GM23248 (cell line): ENCODE data around the gene CNTN3.

Experiments used
- EZH2 ChIP-seq: fragments of 200-600 bp; sonication (generic); IDR thresholded peaks from 2 replicates; pipeline ENCODE4 v1.6.1; 2018; ENCODE audit warnings: antibody characterized with exemption, mild to moderate bottlenecking; ENCODE audit not compliant: insufficient read depth, poor library complexity, severe bottlenecking
- EZH2phosphoT487 ChIP-seq: fragments of 200-600 bp; sonication (generic); IDR thresholded peaks from 2 replicates; pipeline ENCODE4 v1.6.1; 2018; ENCODE audit warnings: antibody characterized with exemption, moderate library complexity, mild to moderate bottlenecking, low read depth; ENCODE audit not compliant: insufficient read depth

GRCh38 chr3:74661672-74662071, 47.2 kb upstream of the CNTN3 start:
- no peak for TF ChIP-seq EZH2
- TF ChIP-seq EZH2phosphoT487: no peak
